OCI-M2 (cell line): ENCODE results near the gene SVIL.

Experiments used
- DNase-seq: peaks from one replicate; lab custom pipeline; 2025; ENCODE audit not compliant: unreplicated experiment; lab: John Stamatoyannopoulos, UW

SVIL gene

GRCh38 chr10:29650552-29650944, 15.8 kb upstream of the SVIL start:
- no peak for DNase-seq

GRCh38 chr10:29649561-29650551, 15.1 kb upstream of the SVIL start:
- DNase-seq, result no peak

GRCh38 chr10:29648983-29649268, 14.2 kb upstream of the SVIL start:
- DNase-seq, result no peak

- no peak for DNase-seq
These were observed 13.6 kb upstream of the SVIL start for GRCh38 chr10:29648114-29648982.

- DNase-seq, result no peak
These were observed 12.7 kb upstream of the SVIL start for GRCh38 chr10:29647478-29647877.

GRCh38 chr10:29646960-29647461, 12.2 kb upstream of the SVIL start:
- no peak for DNase-seq

- no peak for DNase-seq
These were observed 11.6 kb upstream of the SVIL start for GRCh38 chr10:29646238-29646902.

GRCh38 chr10:29643771-29644501, 9.2 kb upstream of the SVIL start:
- DNase-seq, result no peak

GRCh38 chr10:29642990-29643389, 8.2 kb upstream of the SVIL start:
- no peak for DNase-seq

GRCh38 chr10:29637537-29637936, 2.8 kb upstream of the SVIL start:
- DNase-seq, result no peak

GRCh38 chr10:29636178-29636577, 1.4 kb upstream of the SVIL start:
- DNase-seq, result no peak

- DNase-seq, result no peak
These were observed 957 bp upstream of the SVIL start for GRCh38 chr10:29635711-29636144.

GRCh38 chr10:29634105-29634504, 666 bp downstream of the SVIL start:
- DNase-seq, result no peak

- no peak for DNase-seq
These were observed 3.8 kb downstream of the SVIL start for GRCh38 chr10:29631049-29631339.

- DNase-seq, result no peak
These were observed 4.3 kb downstream of the SVIL start for GRCh38 chr10:29630205-29631048.

- DNase-seq, result no peak
These were observed 5.8 kb downstream of the SVIL start for GRCh38 chr10:29628912-29629526.

- no peak for DNase-seq
These were observed 6.5 kb downstream of the SVIL start for GRCh38 chr10:29628311-29628710.

GRCh38 chr10:29627201-29628132, 7.3 kb downstream of the SVIL start:
- DNase-seq, result no peak
